Stimulated activated CD8-positive, alpha-beta memory T cell treated with anti-CD3 and anti-CD28 coated beads, Interleukin-7, amount 100 ng/mL, for 24 hours (primary cell): ENCODE measurements around the gene TEX29.

Experiments
- DNase-seq: peaks from one replicate; pipeline ENCODE4 v3.0.0-alpha.2; 2020; ENCODE audit warnings: low read depth

The TEX29 gene

DNA sequence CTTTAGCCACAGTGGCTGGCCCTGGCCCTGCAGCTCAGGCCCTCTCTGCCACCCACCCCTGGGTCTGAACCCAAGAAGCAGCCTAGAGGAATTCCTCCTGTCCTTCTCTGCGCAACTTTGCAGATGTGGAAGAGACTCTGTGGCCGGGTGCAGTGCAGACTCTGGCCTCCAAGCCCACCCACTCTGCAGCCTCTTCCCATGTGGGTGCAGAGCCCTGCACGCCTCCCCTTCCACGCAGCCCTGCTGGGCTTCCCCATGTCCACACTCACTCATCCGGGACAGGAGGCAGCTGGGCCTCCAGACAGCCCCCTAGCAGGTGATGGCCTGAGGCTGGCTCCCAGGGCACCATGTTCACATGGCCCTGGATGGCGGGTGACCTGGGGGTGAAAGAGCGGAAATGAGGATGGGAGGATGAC is 2.5 kb downstream of the TEX29 start:
- no peak for DNase-seq

- DNase-seq = no peak
Measured at GRCh38 chr13:111323549-111323948, 3.1 kb downstream of the TEX29 start.

DNA sequence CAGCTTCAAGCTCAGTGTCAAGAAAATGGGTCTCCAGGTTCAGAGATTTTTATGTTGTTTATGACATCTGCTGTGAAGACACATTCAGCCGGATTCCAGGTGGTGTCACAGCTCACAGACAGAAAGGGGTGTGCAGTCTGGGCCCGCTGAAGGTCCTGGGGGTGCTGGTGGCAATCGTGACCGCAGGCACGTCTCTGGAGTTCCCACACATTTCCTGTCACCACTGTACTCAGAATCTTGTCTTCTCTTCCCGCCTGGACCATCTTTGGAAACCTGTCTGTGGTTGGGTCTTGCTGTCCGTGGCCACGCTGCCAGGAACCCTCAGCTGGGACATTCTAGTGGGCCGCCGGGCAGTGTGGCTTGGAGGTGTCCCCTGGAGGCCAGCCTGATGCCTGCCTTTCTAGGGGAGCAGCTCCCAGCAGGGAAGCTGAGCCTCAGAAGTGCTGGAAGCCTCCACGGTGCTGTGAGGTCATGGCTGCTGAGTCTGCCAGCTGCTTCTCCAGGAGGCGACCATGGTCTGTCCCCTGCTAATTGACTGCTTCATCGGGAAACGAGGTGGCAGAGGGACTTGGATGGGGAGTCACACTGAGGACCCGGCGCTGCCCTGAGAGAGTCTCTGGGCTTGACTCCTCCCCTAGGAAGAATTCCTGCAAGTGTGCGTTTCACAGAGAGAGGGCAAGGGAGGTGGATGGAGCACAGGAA is 3.7 kb downstream of the TEX29 start:
- no peak for DNase-seq

DNA sequence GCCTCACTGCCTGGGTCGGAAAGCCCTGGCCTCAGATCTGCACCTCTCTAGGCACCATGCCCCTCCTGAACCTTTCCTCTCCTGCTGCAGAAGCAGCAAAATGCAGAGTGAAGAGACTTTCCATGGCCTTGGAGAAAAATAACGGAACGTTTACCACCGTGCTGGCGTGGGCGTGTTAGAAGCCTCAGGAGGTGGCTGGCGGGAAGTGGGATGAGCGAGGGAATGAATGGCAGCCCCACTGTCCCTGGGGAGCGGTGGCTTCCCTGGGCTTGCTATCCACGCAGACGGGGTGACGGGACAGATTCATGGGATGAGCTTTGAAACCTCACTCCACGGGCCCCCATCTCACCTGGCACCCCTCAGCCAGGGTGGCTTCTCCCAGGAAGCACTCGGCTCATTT is 4.3 kb downstream of the TEX29 start:
- DNase-seq = no peak

GRCh38 chr13:111325146-111325890 is 4.9 kb downstream of the TEX29 start:
- DNase-seq = no peak

DNA sequence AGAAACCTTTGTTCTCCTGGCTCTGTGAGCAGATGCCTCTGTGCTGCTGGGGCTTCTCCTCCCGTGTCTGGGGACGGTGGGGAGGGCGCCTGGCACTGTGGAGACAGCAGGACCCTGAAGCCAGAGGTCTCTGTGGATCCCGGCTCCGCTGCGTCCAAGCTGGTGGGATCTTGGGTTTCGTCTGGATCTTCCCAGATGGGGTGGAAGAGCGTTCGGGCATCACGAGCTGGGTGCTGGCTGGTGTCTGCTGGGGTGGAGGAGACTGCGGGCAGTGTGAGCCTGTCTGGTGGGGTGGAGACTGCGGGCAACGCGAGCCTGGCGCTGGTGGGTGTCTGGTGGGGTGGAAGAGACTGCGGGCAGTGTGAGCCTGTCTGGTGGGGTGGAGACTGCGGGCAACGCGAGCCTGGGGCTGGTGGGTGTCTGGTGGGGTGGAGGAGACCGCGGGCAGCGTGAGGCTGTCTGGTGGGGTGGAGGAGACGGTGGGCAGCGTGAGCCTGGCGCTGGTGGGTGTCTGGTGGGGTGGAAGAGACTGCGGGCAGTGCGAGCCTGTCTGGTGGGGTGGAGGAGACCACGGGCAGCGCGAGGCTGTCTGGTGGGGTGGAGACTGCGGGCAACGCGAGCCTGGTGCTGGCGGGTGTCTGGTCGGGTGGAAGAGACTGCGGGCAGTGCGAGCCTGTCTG is 5.6 kb downstream of the TEX29 start:
- no peak for DNase-seq

- no peak for DNase-seq
Measured at GRCh38 chr13:111326621-111326965, 6.2 kb downstream of the TEX29 start.

GRCh38 chr13:111326981-111327642 is 6.7 kb downstream of the TEX29 start:
- DNase-seq = no peak

DNA sequence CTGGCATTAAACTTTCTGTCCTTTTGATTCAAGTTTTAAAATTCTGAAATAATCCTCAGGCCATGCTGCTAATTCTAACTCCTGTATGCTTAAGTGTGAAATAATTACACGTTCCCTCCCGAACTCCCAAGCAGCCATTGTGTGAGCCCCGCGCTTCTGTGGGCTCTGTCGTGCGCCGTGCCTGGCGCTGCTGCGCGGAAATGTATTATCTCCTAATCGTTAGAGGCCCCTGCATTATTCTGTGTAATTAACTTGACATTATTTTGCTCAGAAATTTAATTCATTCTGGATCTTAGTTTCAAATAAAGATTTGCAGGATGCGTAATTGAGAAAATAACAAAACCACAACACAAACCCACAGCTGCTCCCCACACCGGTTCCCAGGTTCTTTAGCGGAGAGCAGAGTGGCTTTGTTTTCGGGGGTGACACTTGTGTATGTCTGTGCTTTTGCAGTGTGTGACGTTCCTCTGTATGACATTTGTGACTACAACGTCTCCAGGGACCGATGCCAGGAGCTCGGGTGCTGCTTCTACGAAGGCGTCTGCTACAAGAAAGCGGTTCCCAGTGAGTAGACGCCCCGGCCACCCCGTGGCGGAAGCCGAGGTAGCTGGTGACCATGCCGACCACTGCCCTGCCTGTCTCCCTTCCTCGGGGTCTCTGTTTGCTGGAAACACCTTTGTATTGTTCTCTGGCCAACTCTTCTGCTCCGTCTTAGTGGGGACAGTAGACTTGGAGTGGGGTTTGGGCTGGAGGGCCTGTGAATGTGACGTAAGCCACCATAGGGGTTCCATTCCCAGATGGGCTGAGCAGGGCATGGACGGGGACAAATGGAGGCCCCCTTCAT is 7.5 kb downstream of the TEX29 start:
- no peak for DNase-seq

DNA sequence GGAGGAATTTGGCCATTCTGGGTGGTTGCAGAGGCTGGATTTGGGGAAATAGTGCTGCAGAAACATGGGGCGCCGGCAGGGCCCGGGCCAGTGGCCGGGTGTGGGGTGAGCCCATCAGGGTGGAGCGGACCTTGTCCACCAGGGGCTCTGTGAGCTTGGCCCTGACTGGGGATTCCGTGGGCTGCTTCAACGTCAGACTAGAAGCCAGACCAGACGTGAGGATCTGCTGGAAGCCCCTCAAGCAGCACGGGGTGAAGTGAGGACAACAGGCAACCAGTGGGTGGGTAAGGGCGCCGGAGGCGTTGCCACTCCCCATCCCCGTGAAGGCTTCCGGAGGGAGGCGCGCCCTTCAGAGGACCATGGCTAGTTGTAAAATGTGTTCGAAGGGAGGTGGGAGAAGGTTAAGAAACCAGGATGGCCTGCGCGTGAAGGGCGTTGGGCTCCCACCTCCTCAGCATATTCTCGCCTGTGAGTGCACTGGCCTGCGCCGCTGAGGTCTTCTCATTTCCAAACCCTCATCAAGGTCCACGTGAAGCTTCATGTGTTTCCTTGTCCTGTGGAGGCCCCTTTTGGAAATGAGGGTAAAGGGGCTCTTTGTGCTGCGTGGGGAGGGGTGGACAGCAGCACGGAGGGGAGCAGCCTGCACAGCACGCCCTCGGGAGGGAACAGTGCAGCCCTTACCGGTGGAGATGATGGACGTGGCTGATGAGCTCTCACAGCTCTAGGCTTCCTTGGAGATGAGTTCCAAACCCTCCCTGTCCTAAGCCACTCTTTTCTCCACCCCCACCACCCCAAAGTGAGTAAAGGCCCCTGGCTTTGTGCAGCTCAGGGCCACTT is 8.3 kb downstream of the TEX29 start:
- DNase-seq = no peak

DNA sequence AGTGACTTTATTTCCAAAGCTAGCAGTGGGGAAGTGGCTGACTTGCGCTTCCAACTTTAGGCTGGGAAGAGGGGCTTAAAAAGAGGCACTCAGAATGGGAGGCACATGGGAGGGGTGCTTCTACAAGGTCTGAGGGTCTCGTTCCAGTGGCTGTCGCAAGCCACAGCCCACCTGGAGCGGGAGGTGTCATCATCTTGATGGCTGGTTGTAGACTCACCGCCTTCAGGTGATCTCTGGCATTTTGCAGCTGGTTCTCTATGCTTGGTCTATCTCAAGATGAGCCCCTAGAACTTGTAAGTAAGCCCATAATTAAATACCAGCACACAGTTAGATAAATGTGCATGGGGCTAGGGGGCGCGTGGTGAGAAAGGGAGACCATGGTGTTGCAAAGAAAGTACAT is 9.2 kb downstream of the TEX29 start:
- no peak for DNase-seq

GRCh38 chr13:111330066-111330610 is 9.7 kb downstream of the TEX29 start:
- no peak for DNase-seq

DNA sequence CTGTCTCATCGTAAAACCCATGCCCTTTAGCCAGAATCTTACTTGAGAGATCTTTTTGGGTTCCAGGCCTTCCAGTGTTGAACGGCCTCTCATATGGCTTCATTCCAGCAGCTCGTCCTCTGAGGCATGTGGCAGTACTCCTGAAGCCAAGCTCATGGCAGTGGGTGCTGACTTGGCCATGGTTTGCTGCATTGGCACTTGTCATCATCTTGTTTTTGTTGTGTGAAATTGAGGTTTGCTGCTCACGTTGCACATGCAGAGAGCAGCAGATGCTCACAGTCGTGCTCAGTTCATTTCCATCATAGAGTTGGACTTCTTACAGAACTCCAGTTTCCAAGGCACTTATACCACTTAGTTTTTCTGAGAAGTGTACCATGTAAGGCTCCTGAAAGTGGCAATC is 14.9 kb downstream of the TEX29 start:
- no peak for DNase-seq

DNA sequence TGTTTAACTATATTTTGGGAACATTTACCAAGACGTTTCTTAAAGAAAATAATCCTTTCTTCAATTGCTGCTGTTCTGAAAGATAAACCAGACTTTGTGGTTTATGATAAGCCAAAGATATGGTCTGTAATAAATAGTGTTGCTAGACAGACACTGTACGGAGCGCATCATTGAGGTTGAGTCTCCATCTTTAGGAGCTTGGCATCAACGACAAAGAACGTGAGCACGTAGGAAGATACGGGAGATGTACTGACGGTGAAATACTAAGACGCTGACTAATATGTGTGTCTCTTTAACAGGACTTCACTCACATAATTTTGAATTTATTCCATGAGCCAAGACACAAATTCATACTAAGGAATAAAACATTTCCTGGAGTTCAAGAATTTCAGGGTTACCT is 16.2 kb downstream of the TEX29 start:
- DNase-seq = no peak

DNA sequence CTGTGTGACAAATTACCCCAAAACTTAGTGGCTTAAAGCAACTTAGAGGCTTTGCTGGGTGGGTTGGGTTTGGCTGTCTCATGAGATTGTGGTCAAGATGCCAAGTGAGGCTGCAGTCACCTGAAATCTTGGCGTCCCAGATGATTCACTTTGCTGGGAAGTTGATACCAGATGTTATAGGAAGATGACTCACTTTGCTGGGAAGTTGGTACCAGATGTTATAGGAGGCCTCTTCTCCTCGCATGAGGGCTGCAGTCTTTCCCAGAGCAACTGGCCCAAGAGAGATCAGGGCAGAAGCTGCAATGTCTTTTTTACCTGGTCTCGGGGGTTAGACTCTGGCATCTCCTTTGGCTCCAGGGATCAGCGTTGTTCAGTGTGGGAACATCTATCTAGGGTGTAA is 16.8 kb downstream of the TEX29 start:
- no peak for DNase-seq

DNA sequence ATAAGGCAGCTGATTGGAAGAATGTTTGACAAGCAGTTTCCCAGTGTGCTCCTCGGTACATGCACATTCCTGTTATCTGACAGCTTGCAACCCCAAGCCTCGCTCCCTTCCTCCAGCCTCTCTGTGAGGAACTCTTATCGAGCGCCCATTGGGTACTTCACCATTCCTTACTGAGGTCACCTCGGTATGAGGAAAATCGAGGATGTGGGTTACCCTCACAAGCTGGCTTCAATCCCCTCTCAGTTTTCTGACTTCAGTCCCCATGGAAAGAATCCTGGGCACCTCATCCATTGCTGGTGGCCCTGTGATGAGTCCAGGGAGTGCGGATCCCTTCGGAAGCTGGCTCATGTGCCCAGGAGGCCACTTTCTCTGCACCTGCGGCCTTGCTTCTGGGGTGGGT is 17.3 kb downstream of the TEX29 start:
- no peak for DNase-seq

GRCh38 chr13:111338841-111339240 is 18.4 kb downstream of the TEX29 start:
- no peak for DNase-seq

DNA sequence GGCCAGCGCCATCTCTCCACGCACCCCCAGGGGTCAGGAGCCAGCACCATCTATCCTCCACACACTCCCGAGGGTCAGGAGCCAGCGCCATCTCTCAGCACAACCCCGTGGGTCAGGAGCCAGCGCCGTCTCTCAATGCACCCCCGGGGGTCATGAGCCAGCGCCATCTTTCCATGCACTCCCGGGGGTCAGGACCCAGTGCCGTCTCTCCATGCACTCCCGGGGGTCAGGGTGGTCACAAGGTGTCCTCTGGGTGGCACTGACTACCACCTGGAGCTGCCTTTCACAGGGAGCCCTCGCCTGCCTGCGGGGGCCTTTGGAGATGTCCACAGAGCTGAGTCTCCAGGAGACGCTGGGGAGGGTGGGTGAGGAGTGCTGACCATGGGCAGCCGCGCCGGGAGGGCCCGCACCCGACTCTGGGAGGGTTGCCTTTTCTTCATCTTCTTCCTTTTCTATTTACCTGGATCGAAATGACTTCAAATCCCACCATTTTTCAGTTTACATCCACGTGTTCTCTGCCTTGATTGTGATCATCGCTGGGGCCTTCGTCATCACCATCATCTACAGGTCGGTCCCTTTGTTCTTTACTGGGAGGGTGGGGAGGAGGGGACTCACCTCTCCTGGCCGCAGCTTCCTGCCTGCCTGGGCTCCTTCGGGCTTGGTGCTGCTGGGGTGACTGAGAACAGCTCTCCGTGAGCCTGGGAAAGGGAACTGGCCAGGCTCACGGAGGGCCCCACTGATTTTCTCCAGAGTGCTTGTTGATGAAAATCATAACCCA is 19.1 kb downstream of the TEX29 start:
- DNase-seq = no peak

- no peak for DNase-seq
Measured at GRCh38 chr13:111341886-111342285, 21.4 kb downstream of the TEX29 start.

- no peak for DNase-seq
Measured at GRCh38 chr13:111342721-111343120, 22.3 kb downstream of the TEX29 start.
